ENCODE results near the gene IPO9. TPM values are rescaled to one million over a fixed set of nuclear protein-coding genes. Genes with fewer than 3 reads are reported as not detected.

The IPO9 gene
- total RNA-seq, 2 experiments from 2014 or later = 63.9 to 65.7 TPM

DNA sequence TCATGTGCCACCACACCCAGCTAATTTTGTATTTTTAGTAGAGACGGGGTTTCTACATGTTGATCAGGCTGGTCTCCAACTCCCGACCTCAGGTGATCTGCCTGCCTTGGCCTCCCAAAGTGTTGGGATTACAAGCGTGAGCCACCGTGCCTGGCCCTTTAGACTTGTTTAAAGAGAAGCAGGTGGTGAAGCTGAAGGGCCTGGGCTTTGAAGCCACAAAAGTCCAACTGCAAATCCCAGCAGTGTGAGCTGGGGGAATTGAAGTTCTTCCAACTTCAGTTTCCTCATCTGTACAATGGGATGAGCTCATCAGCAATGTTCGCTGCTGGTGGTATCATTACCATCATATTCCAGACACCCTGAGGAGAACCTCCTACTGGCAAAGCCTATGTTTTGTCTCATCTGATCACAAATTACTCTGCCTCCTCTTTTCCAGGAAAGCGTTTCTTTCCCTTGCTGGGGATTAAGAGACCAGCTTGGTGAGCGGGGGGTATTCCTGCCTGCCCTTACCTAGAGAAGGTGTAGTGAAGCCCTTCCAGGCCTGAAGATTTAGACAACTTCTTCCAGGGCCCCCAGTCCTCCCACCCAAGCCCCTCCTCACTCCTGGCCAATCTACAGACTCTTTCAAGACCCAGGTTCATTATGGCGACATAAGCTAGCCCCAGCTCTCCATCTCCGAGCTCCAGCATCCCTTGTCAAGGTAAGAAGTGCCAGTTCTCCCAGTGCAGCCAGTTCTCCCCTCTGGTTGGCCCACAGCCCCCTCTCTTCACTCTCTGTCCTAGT lies 57.3 kb downstream of the IPO9 start:
- intact Hi-C loops (cut with micrococcal nuclease) = no loop called here
- peaks cover 3% of the 10 kb centered on the region for H3K4me1 Mint-ChIP-seq (ENCODE audit: low read depth)
- DNase-seq = no peak

DNA sequence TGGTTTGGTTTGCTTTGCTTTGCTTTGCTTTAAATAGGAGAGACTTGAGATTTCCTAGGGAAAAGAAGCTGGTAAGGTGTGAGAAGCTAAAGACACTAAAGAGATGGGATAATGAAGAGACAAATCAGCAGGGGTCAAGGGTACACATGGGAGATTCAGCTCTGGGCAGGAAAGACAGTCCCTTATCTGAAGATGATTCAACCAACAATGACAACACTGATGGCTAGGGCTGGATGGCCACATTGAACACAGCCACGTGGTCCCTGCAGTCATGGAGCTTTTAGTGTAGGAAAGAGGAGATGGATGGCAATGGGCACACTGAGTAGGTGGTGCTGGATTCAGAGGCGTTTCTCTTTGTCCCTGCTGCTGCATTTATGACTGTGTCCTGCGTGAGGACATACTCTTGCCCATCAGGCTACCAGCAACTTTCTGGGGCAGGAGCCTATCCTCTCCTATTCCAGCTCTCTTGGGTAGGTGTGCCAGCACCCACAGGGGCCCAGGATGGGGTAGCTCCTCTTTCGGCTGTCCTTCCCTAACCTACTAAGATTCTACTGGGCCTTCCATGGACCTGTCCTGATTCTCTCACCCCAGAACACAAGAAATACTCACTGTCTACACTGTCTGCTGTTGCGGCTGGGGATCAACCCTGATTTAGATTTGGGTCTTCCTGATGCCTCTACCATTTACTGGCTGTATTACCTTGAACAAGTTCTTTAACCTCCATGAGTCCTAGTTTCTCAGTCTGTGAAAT lies 58.3 kb downstream of the IPO9 start:
- H3K36me3 Mint-ChIP-seq (ENCODE audit: low read depth) = no peaks in the 10 kb centered on the region
- CTCF ChIA-PET = interaction anchor here (0.6 to 5.1 kb wide), 5 partner anchors 9 to 70 kb away, joined by 3 to 46 read pairs (median 6); no protein-coding TSS in a partner anchor

More for the DNA sequence above, 57.3 kb downstream of the IPO9 start:
- H3K27ac Mint-ChIP-seq = no peak overlapping the region
- peaks cover 23% of the 10 kb centered on the region for H3K27me3 Mint-ChIP-seq (ENCODE audit: low read depth)
- no peak overlapping the region for H3K4me3 Mint-ChIP-seq
- H3K9me3 Mint-ChIP-seq = no peaks in the 10 kb centered on the region
- CTCF ChIA-PET = interaction anchor here (1.2 to 5.1 kb wide), 4 partner anchors 8 to 57 kb away, joined by 3 to 46 read pairs (median 5); partner anchors contain the start of gene IPO9
- H3K36me3 Mint-ChIP-seq (ENCODE audit: low read depth) = no peaks in the 10 kb centered on the region

DNA sequence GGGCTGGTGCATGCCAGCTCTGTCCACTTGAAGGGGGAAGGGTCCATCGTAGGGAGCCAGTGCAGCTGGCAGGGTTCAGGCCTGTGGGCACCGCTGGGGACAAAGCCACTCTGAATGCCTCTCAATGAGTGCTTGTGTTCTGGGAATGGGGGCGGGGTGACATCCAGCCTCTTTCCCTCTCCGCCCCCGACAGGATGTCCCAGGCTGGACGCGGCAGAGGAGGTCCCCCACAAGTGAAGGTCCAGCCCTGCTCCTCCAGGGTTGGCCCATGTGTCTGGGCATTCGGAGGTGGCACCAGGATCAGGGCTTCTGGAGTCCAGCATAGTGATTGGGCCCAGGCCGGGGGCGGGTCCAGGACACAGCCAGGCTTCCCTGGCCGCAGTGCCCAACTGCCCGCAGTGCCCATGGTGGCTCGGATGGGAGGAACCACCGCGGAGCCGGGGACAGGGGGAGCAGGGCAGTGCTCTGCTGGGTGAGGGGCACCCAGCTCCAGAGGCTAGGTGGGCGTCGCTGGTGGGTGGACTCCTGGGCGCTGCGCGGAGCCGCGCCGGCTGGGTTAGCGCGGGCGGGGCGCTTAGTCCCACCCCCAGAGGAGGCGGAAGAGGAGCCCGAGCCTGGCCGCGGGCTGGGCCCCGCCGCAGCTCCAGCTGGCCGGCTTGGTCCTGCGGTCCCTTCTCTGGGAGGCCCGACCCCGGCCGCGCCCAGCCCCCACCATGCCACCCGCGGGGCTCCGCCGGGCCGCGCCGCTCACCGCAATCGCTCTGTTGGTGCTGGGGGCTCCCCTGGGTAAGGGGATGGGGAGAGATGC lies 59.5 kb downstream of the IPO9 start, which contains the start of gene SHISA4:
SHISA4 (plus strand) TSS at position 617 of the 808 bp plus-strand sequence; CDS start at position 714, 97 bp downstream.
- intact Hi-C loops (cut with micrococcal nuclease) = no loop called here
- peaks cover 3% of the 10 kb centered on the region for H3K4me1 Mint-ChIP-seq (ENCODE audit: low read depth)
- CTCF ChIA-PET = no interaction called here
- no peaks in the 10 kb centered on the region for H3K36me3 Mint-ChIP-seq (ENCODE audit: low read depth)
- no peak within 1 kb of the TSS for H3K27ac Mint-ChIP-seq
- no peaks in the 10 kb centered on the region for H3K9me3 Mint-ChIP-seq
- DNase-seq = no peak
- peaks cover 36% of the 10 kb centered on the region for H3K27me3 Mint-ChIP-seq (ENCODE audit: low read depth)
- H3K4me3 Mint-ChIP-seq = peak within 1 kb of the TSS; percentile 43

More for the DNA sequence above, 58.3 kb downstream of the IPO9 start:
- no peak overlapping the region for H3K27ac Mint-ChIP-seq
- no peaks in the 10 kb centered on the region for H3K9me3 Mint-ChIP-seq
- intact Hi-C loops (cut with micrococcal nuclease) = no loop called here
- no peak overlapping the region for H3K4me3 Mint-ChIP-seq
- peaks cover 30% of the 10 kb centered on the region for H3K27me3 Mint-ChIP-seq (ENCODE audit: low read depth)
- no peak for DNase-seq
- peaks cover 3% of the 10 kb centered on the region for H3K4me1 Mint-ChIP-seq (ENCODE audit: low read depth)

DNA sequence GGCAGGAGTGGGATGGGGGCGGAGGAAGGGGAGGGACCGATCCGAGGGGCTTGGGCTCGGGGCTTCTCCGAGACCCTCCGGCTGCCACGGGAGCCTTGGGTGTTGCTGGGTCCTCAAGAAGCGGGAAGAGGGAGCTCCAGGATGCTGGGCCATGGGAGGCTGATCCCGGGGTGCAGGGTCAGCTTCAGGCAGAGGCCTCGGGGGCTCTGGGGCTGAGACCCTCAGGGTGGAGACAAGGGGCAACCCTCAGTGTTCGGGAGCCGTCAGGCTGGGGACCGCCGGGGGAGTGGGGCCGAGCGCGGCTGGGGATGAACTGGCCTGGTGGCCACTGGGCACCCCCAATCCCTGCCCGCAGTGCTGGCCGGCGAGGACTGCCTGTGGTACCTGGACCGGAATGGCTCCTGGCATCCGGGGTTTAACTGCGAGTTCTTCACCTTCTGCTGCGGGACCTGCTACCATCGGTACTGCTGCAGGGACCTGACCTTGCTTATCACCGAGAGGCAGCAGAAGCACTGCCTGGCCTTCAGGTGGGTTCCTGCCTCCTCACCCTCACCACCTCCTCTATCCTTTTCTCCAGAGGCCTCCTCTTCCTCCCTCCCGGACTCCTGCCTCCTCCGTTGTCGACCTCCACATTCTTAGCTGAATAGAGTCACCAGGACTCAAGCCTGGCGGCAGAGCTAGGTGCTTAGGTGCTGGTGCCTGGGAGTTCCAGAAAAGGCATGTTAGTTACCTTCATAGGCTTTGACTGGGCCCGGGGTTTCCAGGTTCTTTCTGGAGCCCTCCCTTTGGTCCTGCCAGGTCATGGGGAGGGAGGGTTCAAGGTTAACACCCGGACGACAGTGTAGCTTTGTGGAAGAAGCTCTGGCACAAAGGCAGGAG lies 60.4 kb downstream of the IPO9 start:
- CTCF ChIA-PET = no interaction called here
- intact Hi-C loops (cut with micrococcal nuclease) = no loop called here
- H3K9me3 Mint-ChIP-seq = no peaks in the 10 kb centered on the region
- DNase-seq = no peak
- H3K27ac Mint-ChIP-seq = no peak overlapping the region
- H3K36me3 Mint-ChIP-seq (ENCODE audit: low read depth) = no peaks in the 10 kb centered on the region
- peak overlapping the region; percentile 43 for H3K4me3 Mint-ChIP-seq
- H3K27me3 Mint-ChIP-seq (ENCODE audit: low read depth) = peaks cover 38% of the 10 kb centered on the region
- H3K4me1 Mint-ChIP-seq (ENCODE audit: low read depth) = peaks cover 3% of the 10 kb centered on the region

- Mint-ChIP-seq H3K4me1 (ENCODE audit: low read depth) (peaks cover 3% of the 10 kb centered on the region), H3K27ac (no peak overlapping the region), H3K4me3 (no peak overlapping the region), H3K27me3 (ENCODE audit: low read depth) (peaks cover 38% of the 10 kb centered on the region), H3K36me3 (ENCODE audit: low read depth) (no peaks in the 10 kb centered on the region), H3K9me3 (no peaks in the 10 kb centered on the region)
- intact Hi-C loops (cut with micrococcal nuclease) = no loop called here
- CTCF ChIA-PET = interaction anchor here (0.6 kb wide), 1 partner anchor 9 kb away, joined by 3 read pairs; no protein-coding TSS in a partner anchor
- no peak for DNase-seq
Measured at GRCh38 chr1:201890223-201890622, 61.3 kb downstream of the IPO9 start.

- CTCF ChIA-PET = no interaction called here
- Mint-ChIP-seq H3K27ac (no peak overlapping the region), H3K4me3 (no peak overlapping the region), H3K36me3 (ENCODE audit: low read depth) (no peaks in the 10 kb centered on the region), H3K4me1 (ENCODE audit: low read depth) (peaks cover 5% of the 10 kb centered on the region), H3K27me3 (ENCODE audit: low read depth) (peaks cover 38% of the 10 kb centered on the region), H3K9me3 (no peaks in the 10 kb centered on the region)
- no peak for DNase-seq
- intact Hi-C loops (cut with micrococcal nuclease) = no loop called here
Measured at GRCh38 chr1:201890806-201891450, 62.0 kb downstream of the IPO9 start.

GRCh38 chr1:201891451-201892045 lies 62.6 kb downstream of the IPO9 start:
- Mint-ChIP-seq H3K36me3 (ENCODE audit: low read depth) (no peaks in the 10 kb centered on the region), H3K4me1 (ENCODE audit: low read depth) (peaks cover 8% of the 10 kb centered on the region), H3K9me3 (no peaks in the 10 kb centered on the region), H3K27me3 (ENCODE audit: low read depth) (peaks cover 38% of the 10 kb centered on the region), H3K27ac (no peak overlapping the region), H3K4me3 (no peak overlapping the region)
- intact Hi-C loops (cut with micrococcal nuclease) = no loop called here
- CTCF ChIA-PET = interaction anchor here (1.1 to 8.0 kb wide), 2 partner anchors 82 to 88 kb away, joined by 5 to 123 read pairs; no protein-coding TSS in a partner anchor
- no peak for DNase-seq

- Mint-ChIP-seq H3K9me3 (no peaks in the 10 kb centered on the region), H3K27ac (no peak overlapping the region), H3K27me3 (ENCODE audit: low read depth) (peaks cover 38% of the 10 kb centered on the region), H3K4me3 (no peak overlapping the region), H3K36me3 (ENCODE audit: low read depth) (no peaks in the 10 kb centered on the region), H3K4me1 (ENCODE audit: low read depth) (peaks cover 8% of the 10 kb centered on the region)
- DNase-seq = no peak
- intact Hi-C loops (cut with micrococcal nuclease) = no loop called here
- CTCF ChIA-PET = interaction anchor here (1.1 to 8.0 kb wide), 2 partner anchors 81 to 87 kb away, joined by 5 to 123 read pairs; no protein-coding TSS in a partner anchor
Measured at GRCh38 chr1:201892211-201892610, 63.3 kb downstream of the IPO9 start.

GRCh38 chr1:201893431-201893830 lies 64.5 kb downstream of the IPO9 start:
- H3K4me1 Mint-ChIP-seq (ENCODE audit: low read depth) = peaks cover 8% of the 10 kb centered on the region
- H3K4me3 Mint-ChIP-seq = no peak overlapping the region
- no peak for DNase-seq
- CTCF ChIA-PET = interaction anchor here (1.4 to 8.0 kb wide), 3 partner anchors 11 to 80 kb away, joined by 10 to 123 read pairs (median 40); no protein-coding TSS in a partner anchor
- H3K27ac Mint-ChIP-seq = no peak overlapping the region
- peaks cover 28% of the 10 kb centered on the region for H3K27me3 Mint-ChIP-seq (ENCODE audit: low read depth)
- H3K9me3 Mint-ChIP-seq = no peaks in the 10 kb centered on the region
- intact Hi-C loops (cut with micrococcal nuclease) = no loop called here
- H3K36me3 Mint-ChIP-seq (ENCODE audit: low read depth) = no peaks in the 10 kb centered on the region

GRCh38 chr1:201894343-201895119 lies 65.6 kb downstream of the IPO9 start:
- no peak overlapping the region for H3K27ac Mint-ChIP-seq
- no peak overlapping the region for H3K4me3 Mint-ChIP-seq
- H3K27me3 Mint-ChIP-seq (ENCODE audit: low read depth) = peaks cover 26% of the 10 kb centered on the region
- H3K9me3 Mint-ChIP-seq = no peaks in the 10 kb centered on the region
- H3K36me3 Mint-ChIP-seq (ENCODE audit: low read depth) = no peaks in the 10 kb centered on the region
- H3K4me1 Mint-ChIP-seq (ENCODE audit: low read depth) = peaks cover 6% of the 10 kb centered on the region
- DNase-seq = no peak
- intact Hi-C loops (cut with micrococcal nuclease) = loop anchor here (1.0 kb wide), 1 partner anchor 225 kb away; no protein-coding TSS in a partner anchor
- CTCF ChIA-PET = interaction anchor here (0.8 to 8.0 kb wide), 14 partner anchors 10 to 241 kb away, joined by 3 to 123 read pairs (median 13); partner anchors contain the start of gene RNPEP

Data from activated naive CD4-positive, alpha-beta T cell treated with anti-CD3 and anti-CD28 coated beads for 36 hours (primary cell).